Left colon (tissue), 2 donors: ENCODE measurements around the gene LRPAP1. TPM values are rescaled to one million over a fixed set of nuclear protein-coding genes. Genes with fewer than 3 reads are reported as not detected.

Experiments
- ATAC-seq: fragments of 200-7000 bp; cut with Tn5 transposase; one replicate; pipeline ENCODE4 v1.9.1; 2020; ENCODE audit warnings: mild to moderate bottlenecking, moderate library complexity
- DNase-seq, 2 donors: peaks; one replicate each; pipeline ENCODE4 v3.0.0-alpha.2; 2020
- intact Hi-C, 2 donors: fragments of 100-400 bp; cut with DNase I in 1 of 2; cut with micrococcal nuclease in 1 of 2; formaldehyde crosslinking; loops; one replicate each; pipeline versions ENCODE4 v1.11.2 to v1.14.0; 2022; cut with DNase I, micrococcal nuclease
- total RNA-seq, 2 donors: library from RNA; stranded (reverse); fragmentation: NEBNext Ultra II Directional; extraction: Animal tissue kit (Norgen Biotek cat#: 25700); gene quantifications; one replicate each; pipeline ENCODE4 v1.2.1, GENCODE V29; 2021
- donor health status: DM: no; HTN: no; CAD: no.
- donor health status: DM: yes; HTN: yes; CAD: no.

The LRPAP1 gene
- total RNA-seq, 2 donors from 2014 or later = 146 to 155 TPM

- DNase-seq (no peak), ATAC-seq (no peak)
- intact Hi-C loops = no loop called here
Observed at GRCh38 chr4:3482707-3483106, 49.5 kb downstream of the LRPAP1 start.

DNA sequence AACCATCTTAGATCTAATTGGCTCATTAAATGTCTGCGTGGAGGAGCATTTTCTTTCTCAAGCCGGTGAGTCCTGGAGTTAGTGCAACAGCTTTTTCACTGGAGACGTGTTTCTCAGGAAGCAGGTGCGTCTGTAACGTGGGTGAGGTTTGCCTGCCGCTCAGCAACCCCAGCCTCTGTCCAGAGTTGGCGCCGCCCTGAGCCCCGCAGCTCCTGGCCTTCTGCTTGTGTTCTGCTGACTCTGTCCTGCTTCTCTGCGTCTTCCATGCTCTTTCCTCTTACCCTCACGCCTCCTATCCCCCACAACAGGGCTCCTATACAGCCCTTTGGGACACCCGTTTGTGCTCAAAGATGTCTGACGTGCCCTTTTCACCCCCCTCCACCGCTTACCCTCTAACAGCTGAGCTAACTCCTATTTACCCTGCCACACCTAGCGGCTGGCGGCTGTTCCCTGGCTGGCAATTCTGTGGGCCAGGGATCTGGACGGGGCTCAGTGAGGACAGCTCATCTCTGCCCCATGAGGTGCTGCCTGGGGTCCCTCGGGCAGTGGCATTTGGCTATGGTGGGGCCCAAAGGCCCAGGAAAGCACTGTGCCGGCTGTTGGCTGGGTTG, 50.3 kb downstream of the LRPAP1 start:
- ATAC-seq = peak; percentile 55
- DNase-seq = peak in 1 of 2 donors; percentile 60
- intact Hi-C loops = no loop called here

GRCh38 chr4:3481113-3481531, 51.1 kb downstream of the LRPAP1 start:
- intact Hi-C loops = no loop called here
- ATAC-seq (no peak), DNase-seq (no peak)

GRCh38 chr4:3480528-3481112, 51.6 kb downstream of the LRPAP1 start:
- DNase-seq = peak in 1 of 2 donors; percentile 78
- intact Hi-C loops = no loop called here

GRCh38 chr4:3479358-3480101, 52.7 kb downstream of the LRPAP1 start:
- DNase-seq (no peak), ATAC-seq (no peak)
- intact Hi-C loops = no loop called here

More at GRCh38 chr4:3480528-3481112, 51.6 kb downstream of the LRPAP1 start:
- ATAC-seq = peak; percentile 49

DNA sequence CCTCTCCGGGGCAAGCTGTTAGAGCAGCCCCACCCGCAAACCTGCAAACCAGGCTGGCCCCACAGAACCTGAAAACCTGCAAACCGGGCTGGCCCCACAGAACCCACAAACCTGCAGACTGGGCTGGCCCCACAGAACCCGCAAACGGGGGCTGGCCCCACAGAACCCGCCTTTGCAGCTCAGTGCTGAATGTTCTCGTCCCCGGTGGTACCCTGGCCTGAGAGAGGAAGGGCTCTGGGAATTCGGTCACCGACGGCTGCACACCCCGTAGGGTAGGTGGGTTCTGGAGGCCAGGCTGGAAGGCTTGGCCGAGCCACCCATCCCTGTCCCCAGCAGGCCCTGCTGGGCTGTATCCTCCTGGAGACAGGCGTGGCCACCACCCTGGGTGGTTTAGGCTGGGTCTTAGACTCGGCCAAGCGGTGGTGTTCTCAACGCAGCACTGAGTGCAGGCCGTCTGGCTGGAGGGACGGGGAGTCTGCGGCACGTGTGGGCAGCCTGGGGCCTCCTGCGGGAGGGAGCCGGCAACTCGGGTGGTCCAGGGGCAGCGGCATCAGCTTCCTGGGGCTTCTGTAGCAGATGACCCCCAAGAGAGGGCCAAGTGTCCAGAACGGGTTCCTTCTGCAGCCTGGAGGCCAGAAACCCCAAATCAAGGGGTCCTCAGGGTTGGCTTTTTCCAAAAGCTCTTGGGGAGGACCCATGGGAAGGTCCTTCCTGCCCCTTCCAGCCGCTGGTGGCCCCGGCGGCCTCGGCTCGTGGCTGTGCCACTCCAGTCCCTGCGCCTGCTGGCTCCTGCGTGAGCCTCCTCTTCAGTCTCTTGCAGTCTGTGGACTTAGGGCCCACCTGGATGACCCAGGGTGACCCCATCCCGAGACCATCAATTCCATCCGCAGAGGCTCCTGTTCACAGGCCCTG, 53.5 kb downstream of the LRPAP1 start:
- intact Hi-C loops = no loop called here
- no peak for DNase-seq
- ATAC-seq = no peak

DNA sequence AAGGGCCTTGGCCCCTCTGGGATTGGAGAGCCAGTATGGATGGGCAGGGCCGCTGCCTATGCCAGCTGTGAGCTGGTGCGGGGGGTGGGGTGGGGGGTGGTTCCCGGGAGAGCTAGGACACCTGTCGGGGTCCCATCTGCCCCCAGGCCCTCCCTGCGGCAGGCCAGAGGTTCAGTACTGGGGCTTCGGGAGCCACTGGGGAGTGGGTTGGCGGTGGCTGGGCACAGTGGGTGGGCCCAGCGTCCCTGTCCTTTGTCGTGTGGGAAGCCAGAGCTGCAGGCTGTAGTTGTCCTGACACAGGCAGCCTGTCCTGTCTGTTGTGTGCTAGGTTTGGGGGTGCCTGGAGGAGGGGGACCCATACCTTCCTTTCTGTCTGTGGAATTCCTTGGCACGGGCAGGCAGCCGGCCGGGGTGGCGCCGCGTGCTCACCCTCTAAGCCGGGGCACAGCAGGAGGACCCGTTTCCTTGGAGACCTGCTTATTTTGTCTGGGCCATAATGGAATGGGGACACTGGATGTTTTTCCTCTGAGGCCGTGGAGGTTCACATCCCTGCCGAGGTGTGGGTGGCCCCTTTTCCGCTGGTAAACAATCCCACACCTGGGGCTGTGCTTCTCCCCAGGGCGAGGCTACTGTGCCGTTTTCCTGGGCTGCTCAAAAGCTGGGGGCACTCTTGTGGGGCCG, 54.3 kb downstream of the LRPAP1 start:
- no peak for ATAC-seq
- intact Hi-C loops = no loop called here
- no peak for DNase-seq

DNA sequence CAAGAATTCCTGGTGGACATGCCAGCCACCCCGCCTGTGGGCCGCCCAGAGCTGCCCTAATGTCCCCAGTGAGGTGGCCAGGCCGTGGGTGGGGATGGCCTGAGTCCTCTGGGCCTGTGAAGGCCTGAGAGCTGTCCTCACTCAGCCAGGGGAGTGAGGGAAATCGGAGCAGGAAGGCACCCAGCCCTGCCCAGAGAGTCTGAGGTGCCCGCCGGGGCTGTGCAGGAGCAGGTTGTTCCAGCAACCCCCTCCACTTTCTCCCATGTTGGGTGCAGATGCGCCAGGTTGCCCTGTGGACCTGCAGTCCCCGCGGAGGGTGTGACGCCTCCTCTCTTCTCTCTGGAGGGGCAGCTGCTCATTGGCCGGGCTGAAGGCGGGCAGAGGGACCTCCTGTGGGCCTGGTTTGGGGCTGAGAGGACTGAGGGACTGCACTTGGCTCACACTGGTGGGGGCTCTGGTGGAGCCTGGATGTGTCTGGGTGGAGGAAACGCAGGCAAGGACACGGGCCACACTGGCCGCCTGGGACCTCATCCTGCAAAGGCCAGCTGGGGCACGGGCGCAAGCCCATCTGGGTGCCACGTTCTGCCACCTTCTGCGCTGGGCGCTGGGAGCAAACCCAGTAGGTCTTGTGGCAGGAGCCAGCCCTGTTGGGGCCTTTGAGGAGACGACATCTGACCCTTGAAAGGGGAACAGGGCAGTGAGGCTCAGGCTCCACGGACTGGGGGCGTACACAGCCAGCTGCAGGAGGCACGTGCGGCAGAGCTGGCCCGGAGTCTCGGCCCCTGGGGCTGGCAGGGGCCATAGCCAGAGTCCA, 55.1 kb downstream of the LRPAP1 start:
- intact Hi-C loops = no loop called here
- ATAC-seq (no peak), DNase-seq (no peak)

DNA sequence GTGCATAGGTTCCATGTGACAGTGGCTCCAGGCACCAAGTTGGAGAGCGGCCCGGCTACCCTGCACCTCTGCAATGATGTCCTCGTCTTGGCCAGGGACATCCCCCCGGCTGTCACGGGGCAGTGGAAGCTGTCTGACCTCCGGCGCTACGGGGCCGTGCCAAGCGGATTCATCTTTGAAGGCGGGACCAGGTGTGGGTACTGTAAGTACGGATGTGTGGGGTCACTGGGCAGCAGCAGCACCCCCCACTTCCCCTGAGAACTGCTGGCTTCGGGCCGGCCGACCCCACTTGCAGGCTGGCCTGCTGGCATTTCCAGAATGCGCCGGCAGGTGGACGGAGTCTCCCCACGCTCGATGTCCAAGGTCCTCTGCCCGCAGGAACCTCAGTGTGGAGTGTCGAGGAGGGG, 55.9 kb downstream of the LRPAP1 start:
- intact Hi-C loops = no loop called here
- ATAC-seq (no peak), DNase-seq (no peak)

- ATAC-seq = no peak
- no peak for DNase-seq
- intact Hi-C loops = no loop called here
Observed at GRCh38 chr4:3475713-3476260, 56.4 kb downstream of the LRPAP1 start.

GRCh38 chr4:3475041-3475712, 57.0 kb downstream of the LRPAP1 start:
- ATAC-seq (no peak), DNase-seq (no peak)
- intact Hi-C loops = no loop called here

- intact Hi-C loops = no loop called here
- no peak for DNase-seq
Observed at GRCh38 chr4:3473996-3474765, 58.0 kb downstream of the LRPAP1 start.

DNA sequence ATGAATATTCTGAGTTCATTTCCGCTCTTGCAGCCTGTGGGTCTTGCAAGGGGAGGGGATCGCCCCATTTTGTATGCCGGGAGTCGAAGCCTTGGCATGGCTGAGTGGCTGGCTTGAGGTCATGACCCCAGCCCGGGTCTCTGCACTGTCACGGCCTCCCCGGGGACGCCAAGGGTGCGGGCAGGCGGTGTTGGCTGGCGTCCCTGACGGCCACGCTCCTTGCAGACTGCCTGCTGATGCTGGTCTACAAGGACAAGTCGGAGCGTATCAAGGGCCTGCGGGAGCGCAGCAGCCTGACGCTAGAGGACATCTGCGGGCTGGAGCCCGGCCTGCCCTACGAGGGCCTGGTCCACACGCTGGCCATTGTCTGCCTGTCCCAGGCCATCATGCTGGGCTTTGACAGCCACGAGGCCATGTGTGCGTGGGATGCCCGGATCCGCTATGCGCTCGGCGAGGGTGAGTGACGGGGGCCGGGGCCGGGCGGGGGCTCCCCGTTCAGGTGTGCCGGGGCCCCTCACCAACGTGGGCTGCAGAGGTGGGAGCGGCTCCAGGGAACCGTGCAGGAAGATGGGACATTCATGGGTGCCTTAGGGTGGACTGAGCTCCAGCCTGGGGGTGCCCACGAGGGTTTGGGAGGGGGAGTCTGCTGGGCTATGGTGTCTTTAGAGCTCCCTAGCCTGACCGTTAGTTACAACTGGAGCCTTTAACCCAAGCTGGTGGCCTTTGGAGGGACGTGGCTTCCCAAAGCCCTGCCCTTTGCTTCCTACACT, 58.9 kb downstream of the LRPAP1 start:
- intact Hi-C loops = no loop called here
- no peak for ATAC-seq
- DNase-seq = no peak

More at GRCh38 chr4:3473996-3474765, 58.0 kb downstream of the LRPAP1 start:
- ATAC-seq = no peak

DNA sequence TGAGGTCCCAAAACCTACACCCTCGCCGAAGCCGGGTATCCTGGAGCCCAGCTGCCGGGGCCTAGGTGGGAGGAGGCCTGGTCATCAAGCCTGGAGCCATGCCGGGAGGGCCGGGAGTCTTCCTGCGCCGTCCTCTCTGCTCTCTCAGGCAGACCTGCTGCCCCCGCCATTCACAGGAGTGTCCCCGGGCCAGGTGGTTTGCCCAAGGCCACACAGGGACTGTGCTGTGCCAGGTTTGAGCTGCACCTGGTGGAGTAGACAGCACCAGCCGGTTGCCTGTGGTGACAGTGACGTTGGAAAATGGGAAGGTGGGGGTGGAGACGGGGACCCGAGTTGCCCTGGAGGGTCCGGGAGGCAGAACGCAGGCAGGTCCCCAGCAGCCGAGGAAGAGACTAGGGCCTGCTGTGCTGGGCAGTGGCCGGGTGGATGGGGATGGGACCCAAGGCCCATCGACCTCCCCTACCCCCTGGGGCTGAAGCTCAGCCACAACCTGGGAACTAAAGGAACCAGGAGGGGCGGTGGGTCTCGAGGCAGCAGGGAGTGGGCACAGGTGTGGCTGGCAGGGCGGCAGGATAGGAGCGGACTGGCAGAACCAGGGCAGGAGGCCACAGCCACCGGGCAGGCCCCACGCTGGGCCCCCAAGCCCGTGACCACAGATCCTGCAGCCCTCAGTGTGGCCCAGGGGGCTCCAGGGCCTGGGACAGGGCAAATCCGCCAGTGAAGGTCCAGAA, 59.6 kb downstream of the LRPAP1 start:
- ATAC-seq (no peak), DNase-seq (no peak)
- intact Hi-C loops = no loop called here

- ATAC-seq (no peak), DNase-seq (no peak)
- intact Hi-C loops = no loop called here
Observed at GRCh38 chr4:3471886-3472285, 60.3 kb downstream of the LRPAP1 start.
